Loucy (cell line): Measurements from ENCODE around the gene HOXB3.

Source experiments
- H2AFZ ChIP-seq: fragments of 200-600 bp; sonication (generic); 2 replicates; pipeline ENCODE4 v1.6.0; 2016; ENCODE audit warnings: antibody characterized with exemption, mild to moderate bottlenecking, low read length, moderate library complexity
- H3F3A ChIP-seq: fragments of 200-600 bp; 2 replicates; pipeline ENCODE4 v1.6.0; 2016; ENCODE audit warnings: antibody characterized with exemption, low read depth, mild to moderate bottlenecking
- H3K27me3 ChIP-seq: fragments of 200-600 bp; sonication (generic); 2 replicates; pipeline ENCODE4 v1.6.1; 2014; ENCODE audit warnings: low read length, mild to moderate bottlenecking; ENCODE audit not compliant: insufficient read depth, poor library complexity, severe bottlenecking
- H3K36me3 ChIP-seq: fragments of 200-600 bp; sonication (generic); 2 replicates; pipeline ENCODE4 v1.6.1; 2016; ENCODE audit warnings: low read length; ENCODE audit not compliant: insufficient read depth
- H3K4me1 ChIP-seq: fragments of 200-600 bp; sonication (generic); 2 replicates; pipeline ENCODE4 v1.5.1; 2014; ENCODE audit warnings: low read length, mild to moderate bottlenecking; ENCODE audit not compliant: insufficient read depth, poor library complexity, severe bottlenecking
- H3K4me2 ChIP-seq: fragments of 200-600 bp; sonication (generic); 2 replicates; pipeline ENCODE4 v1.6.0; 2014; ENCODE audit warnings: antibody characterized with exemption, low read length, low read depth, mild to moderate bottlenecking; ENCODE audit not compliant: poor library complexity, severe bottlenecking
- H3K4me3 ChIP-seq: fragments of 200-600 bp; sonication (generic); 2 replicates; pipeline ENCODE4 v1.5.1; 2014; ENCODE audit warnings: low read length, mild to moderate bottlenecking, mixed read lengths; ENCODE audit not compliant: poor library complexity, severe bottlenecking
- H3K79me2 ChIP-seq: fragments of 200-600 bp; sonication (generic); 2 replicates; pipeline ENCODE4 v1.6.1; 2014; ENCODE audit warnings: low read length; ENCODE audit not compliant: insufficient read depth
- H3K9ac ChIP-seq: fragments of 200-600 bp; sonication (generic); 2 replicates; pipeline ENCODE4 v1.6.0; 2014; ENCODE audit warnings: mild to moderate bottlenecking, low read depth, low read length, moderate library complexity; ENCODE audit not compliant: poor library complexity, severe bottlenecking
- H3K9me2 ChIP-seq: fragments of 200-600 bp; sonication (generic); replicated peaks from 2 replicates; pipeline ENCODE4 v1.6.1; 2016; ENCODE audit warnings: low read depth, low read length, mixed read lengths
- H3K9me3 ChIP-seq: fragments of 200-600 bp; sonication (generic); 2 replicates; pipeline ENCODE4 v1.6.1; 2014; ENCODE audit warnings: mild to moderate bottlenecking, antibody characterized with exemption, low read length, low read depth; ENCODE audit not compliant: insufficient read depth
- H4K20me1 ChIP-seq: fragments of 200-600 bp; sonication (generic); 2 replicates; pipeline ENCODE4 v1.6.0; 2014; ENCODE audit warnings: antibody characterized with exemption, low read length, mild to moderate bottlenecking; ENCODE audit not compliant: insufficient read depth, poor library complexity, severe bottlenecking
- EZH2phosphoT487 ChIP-seq: fragments of 200-600 bp; IDR thresholded peaks from 2 replicates; pipeline ENCODE4 v1.6.1; 2018; ENCODE audit warnings: antibody characterized with exemption, mild to moderate bottlenecking, moderate library complexity, borderline replicate concordance
- TF ChIP-seq, protein P1 (sequence below): fragments of 200-600 bp; sonication (generic); conservative IDR thresholded peaks from 2 replicates; pipeline ENCODE4 v1.5.1; 2014; ENCODE audit warnings: mild to moderate bottlenecking, antibody characterized with exemption, low read length

HOXB3 gene

DNA sequence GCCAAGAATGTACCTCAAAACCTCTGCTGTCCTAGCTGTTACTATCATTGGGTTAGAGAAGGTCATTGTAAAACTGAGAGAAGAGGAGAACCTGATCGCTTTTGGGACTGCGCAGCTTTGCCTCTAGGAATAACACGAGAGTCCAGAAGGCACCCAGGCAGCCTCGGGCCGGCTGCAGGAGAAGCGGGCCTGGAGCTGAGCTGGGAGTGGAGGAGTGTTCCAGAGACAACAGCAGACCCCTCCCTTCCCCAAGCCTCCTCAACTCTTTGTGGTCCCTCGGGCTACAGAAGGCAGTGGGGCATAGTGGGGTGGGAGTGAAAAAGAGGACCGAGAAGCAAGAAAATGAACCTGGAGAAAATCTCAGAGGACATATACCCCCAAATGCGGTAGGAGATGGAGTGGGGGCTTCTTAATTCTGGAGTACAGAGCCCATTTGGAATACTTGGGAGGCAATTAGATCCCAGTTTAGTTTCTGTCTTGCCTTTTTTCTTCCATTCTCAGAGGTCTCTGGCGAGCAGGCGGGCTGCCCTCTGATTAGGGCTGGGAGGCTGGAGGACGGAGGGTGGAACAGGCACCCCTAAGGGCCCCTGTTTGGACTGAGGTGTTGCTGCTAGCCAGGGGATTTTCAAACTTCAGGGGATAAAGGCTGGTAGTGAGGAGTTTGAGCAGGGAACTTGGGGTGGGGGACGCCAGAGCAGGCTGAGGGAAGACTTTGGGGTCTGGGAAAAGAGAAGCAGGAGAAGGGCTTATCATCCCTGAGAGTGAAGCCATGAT lies 31.8 kb downstream of the HOXB3 start:
- no peaks in the 10 kb centered on the region for H3K27me3 ChIP-seq
- peaks cover 9% of the 10 kb centered on the region for H3F3A ChIP-seq
- H4K20me1 ChIP-seq: peaks cover 95% of the 10 kb centered on the region
- H3K4me1 ChIP-seq: peaks cover 72% of the 10 kb centered on the region
- TF ChIP-seq, protein P1, sequence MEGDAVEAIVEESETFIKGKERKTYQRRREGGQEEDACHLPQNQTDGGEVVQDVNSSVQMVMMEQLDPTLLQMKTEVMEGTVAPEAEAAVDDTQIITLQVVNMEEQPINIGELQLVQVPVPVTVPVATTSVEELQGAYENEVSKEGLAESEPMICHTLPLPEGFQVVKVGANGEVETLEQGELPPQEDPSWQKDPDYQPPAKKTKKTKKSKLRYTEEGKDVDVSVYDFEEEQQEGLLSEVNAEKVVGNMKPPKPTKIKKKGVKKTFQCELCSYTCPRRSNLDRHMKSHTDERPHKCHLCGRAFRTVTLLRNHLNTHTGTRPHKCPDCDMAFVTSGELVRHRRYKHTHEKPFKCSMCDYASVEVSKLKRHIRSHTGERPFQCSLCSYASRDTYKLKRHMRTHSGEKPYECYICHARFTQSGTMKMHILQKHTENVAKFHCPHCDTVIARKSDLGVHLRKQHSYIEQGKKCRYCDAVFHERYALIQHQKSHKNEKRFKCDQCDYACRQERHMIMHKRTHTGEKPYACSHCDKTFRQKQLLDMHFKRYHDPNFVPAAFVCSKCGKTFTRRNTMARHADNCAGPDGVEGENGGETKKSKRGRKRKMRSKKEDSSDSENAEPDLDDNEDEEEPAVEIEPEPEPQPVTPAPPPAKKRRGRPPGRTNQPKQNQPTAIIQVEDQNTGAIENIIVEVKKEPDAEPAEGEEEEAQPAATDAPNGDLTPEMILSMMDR: no peak
- TF ChIP-seq EZH2phosphoT487: no peak
- no peaks in the 10 kb centered on the region for H3K9me2 ChIP-seq
- peak overlapping the region; percentile 17 for H3K4me2 ChIP-seq
- no peak overlapping the region for H2AFZ ChIP-seq
- H3K9ac ChIP-seq: peak overlapping the region; percentile 31
- H3K9me3 ChIP-seq: no peaks in the 10 kb centered on the region
- no peak overlapping the region for H3K4me3 ChIP-seq
- peaks cover 86% of the 10 kb centered on the region for H3K36me3 ChIP-seq
- H3K79me2 ChIP-seq: peaks cover 100% of the 10 kb centered on the region

GRCh38 chr17:48556576-48557401 lies 33.3 kb downstream of the HOXB3 start:
- Histone ChIP-seq H3K36me3 (peaks cover 90% of the 10 kb centered on the region), H3K9ac (peak overlapping the region; percentile 31), H3K4me1 (peaks cover 59% of the 10 kb centered on the region), H3K9me3 (no peaks in the 10 kb centered on the region), H3F3A (no peaks in the 10 kb centered on the region), H3K27me3 (no peaks in the 10 kb centered on the region), H4K20me1 (peaks cover 95% of the 10 kb centered on the region), H2AFZ (no peak overlapping the region), H3K79me2 (peaks cover 100% of the 10 kb centered on the region), H3K4me2 (peak overlapping the region; percentile 30), H3K9me2 (no peaks in the 10 kb centered on the region), H3K4me3 (no peak overlapping the region)
- TF ChIP-seq, protein P1: no peak
- TF ChIP-seq EZH2phosphoT487: no peak

DNA sequence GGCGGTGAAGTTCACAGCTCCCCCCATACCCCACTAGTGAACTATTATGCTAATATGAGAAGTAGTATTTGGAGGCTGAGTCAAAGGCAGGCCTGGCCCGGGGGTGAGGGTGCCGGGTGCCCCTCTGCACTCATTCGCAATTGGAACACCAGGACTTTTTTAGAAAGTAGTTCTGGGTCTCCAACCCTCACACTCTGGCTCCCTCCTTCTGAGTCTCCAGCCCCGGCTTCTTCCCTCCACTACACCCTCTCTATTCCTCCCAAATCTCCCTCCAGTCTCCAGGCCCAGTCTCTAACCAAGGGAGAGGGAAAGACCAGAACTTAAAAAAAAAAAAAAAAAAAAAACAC lies 33.8 kb downstream of the HOXB3 start:
- Histone ChIP-seq H3K79me2 (peaks cover 100% of the 10 kb centered on the region), H3K9ac (no peak overlapping the region), H3K4me2 (peak overlapping the region; percentile 30), H3K27me3 (no peaks in the 10 kb centered on the region), H4K20me1 (peaks cover 96% of the 10 kb centered on the region), H3K36me3 (peaks cover 89% of the 10 kb centered on the region), H3K4me1 (peaks cover 53% of the 10 kb centered on the region), H3F3A (no peaks in the 10 kb centered on the region), H2AFZ (no peak overlapping the region), H3K9me3 (no peaks in the 10 kb centered on the region), H3K4me3 (no peak overlapping the region), H3K9me2 (no peaks in the 10 kb centered on the region)
- TF ChIP-seq EZH2phosphoT487: no peak
